ENCODE data around the gene HDAC2.

DNA sequence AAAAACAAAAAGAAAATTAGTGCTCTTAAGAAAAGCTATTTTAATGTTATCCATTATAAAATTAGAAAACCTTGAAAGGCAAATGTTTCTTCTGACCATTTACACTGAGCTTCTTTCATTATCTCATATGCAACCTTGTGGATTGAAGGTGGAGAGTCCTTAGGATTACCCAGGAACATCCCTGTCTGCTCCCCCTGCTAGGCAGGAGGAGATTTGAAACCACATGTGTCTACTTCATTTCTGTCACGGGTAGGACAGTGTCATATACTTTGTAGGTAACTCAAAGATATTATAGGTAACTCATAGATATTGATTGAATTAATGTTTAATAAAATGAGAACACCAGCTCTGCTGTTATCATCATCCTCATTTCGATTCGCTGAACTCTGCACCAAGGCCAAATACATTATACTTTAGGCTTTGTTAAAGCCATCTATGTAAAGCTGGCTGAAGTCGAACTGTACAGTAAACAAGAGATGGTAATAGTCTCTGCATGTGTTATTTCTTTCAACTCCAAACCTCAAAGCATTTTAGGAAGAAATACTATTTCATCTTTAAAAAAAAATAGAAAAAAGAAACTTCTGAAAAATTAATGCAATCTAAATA is 49.5 kb downstream of the HDAC2 start:
- TF ChIP-seq CSDC2 (CRISPR knock-in tag; IDR thresholded peaks at IDR 0.05), result no peak
- no peak for TF ChIP-seq OSR1 (CRISPR knock-in tag; IDR thresholded peaks at IDR 0.05)
- TF ChIP-seq CSRNP3 (CRISPR knock-in tag; IDR thresholded peaks at IDR 0.05), result no peak
- TF ChIP-seq ESRRG (CRISPR knock-in tag; IDR thresholded peaks at IDR 0.05), result no peak
- no peak for TF ChIP-seq GLIS3 (CRISPR knock-in tag; IDR thresholded peaks at IDR 0.05)
- TF ChIP-seq, protein P1, sequence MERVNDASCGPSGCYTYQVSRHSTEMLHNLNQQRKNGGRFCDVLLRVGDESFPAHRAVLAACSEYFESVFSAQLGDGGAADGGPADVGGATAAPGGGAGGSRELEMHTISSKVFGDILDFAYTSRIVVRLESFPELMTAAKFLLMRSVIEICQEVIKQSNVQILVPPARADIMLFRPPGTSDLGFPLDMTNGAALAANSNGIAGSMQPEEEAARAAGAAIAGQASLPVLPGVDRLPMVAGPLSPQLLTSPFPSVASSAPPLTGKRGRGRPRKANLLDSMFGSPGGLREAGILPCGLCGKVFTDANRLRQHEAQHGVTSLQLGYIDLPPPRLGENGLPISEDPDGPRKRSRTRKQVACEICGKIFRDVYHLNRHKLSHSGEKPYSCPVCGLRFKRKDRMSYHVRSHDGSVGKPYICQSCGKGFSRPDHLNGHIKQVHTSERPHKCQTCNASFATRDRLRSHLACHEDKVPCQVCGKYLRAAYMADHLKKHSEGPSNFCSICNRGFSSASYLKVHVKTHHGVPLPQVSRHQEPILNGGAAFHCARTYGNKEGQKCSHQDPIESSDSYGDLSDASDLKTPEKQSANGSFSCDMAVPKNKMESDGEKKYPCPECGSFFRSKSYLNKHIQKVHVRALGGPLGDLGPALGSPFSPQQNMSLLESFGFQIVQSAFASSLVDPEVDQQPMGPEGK (CRISPR knock-in tag; IDR thresholded peaks at IDR 0.05; ENCODE audit: borderline replicate concordance), result no peak
- TF ChIP-seq ARNTL (CRISPR knock-in tag; IDR thresholded peaks at IDR 0.05; ENCODE audit: borderline replicate concordance, low read depth), result no peak
- no peak for TF ChIP-seq ZNF8 (CRISPR knock-in tag; IDR thresholded peaks at IDR 0.05)

Data from SK-N-SH treated with all-trans-retinoic acid at 6 μM for 48 hours (cell line).